HAP-1 (cell line): ENCODE results near the gene PODXL2.
"Not testable (repeated sequence)": the region's sequence is repeated elsewhere in the genome, so short reads cannot be mapped to it uniquely, and the experiment has no call there.

Experiments
- DNase-seq, 2 experiments: peaks; one replicate each; pipeline ENCODE4 v3.0.0-alpha.2; 2016 to 2020; ENCODE audit warnings: low spot score in 2 of 2
- H3K27me3 ChIP-seq: fragments of 250-450 bp; sonication (Bioruptor Pico); 2 replicates; pipeline ENCODE4 v1.5.1; 2020; ENCODE audit warnings: low read depth, mild to moderate bottlenecking, moderate library complexity
- H3K36me3 ChIP-seq: fragments of 250-450 bp; sonication (Bioruptor Pico); replicated peaks from 2 replicates; pipeline ENCODE4 v1.5.1; 2020; ENCODE audit warnings: mild to moderate bottlenecking
- H3K4me1 ChIP-seq: fragments of 250-450 bp; sonication (Bioruptor Pico); 2 replicates; pipeline ENCODE4 v1.5.1; 2020; ENCODE audit warnings: mild to moderate bottlenecking
- H3K4me3 ChIP-seq: fragments of 250-450 bp; sonication (Bioruptor Pico); 2 replicates; pipeline ENCODE4 v1.5.1; 2020; ENCODE audit warnings: mild to moderate bottlenecking, moderate library complexity
- H3K9me3 ChIP-seq: fragments of 250-450 bp; sonication (Bioruptor Pico); 2 replicates; pipeline ENCODE4 v1.5.1; 2020; ENCODE audit warnings: mild to moderate bottlenecking, moderate library complexity
- in situ Hi-C: fragments of 300-500 bp; cut with MboI; formaldehyde crosslinking; loops from 3 replicates; pipeline ENCODE4 v1.14.3; 2020; ENCODE audit warnings: low sequenced_read_pairs, inconsistent platforms, mixed read lengths

PODXL2 gene

GRCh38 chr3:127674101-127674721 is 45.2 kb downstream of the PODXL2 start:
- in situ Hi-C loops = no loop called here
- Histone ChIP-seq H3K4me3 (no peak overlapping the region), H3K9me3 (no peaks in the 10 kb centered on the region), H3K4me1 (no peaks in the 10 kb centered on the region), H3K36me3 (no peaks in the 10 kb centered on the region), H3K27me3 (no peaks in the 10 kb centered on the region)
- DNase-seq = no peak

- Histone ChIP-seq H3K27me3 (no peaks in the 10 kb centered on the region), H3K4me3 (no peak overlapping the region), H3K9me3 (no peaks in the 10 kb centered on the region), H3K36me3 (no peaks in the 10 kb centered on the region), H3K4me1 (no peaks in the 10 kb centered on the region)
- DNase-seq = no peak
- in situ Hi-C loops = loop anchor here (25.0 kb wide), 1 partner anchor 288 kb away; no protein-coding TSS in a partner anchor
Observed at GRCh38 chr3:127674790-127675189, 45.8 kb downstream of the PODXL2 start.

- Histone ChIP-seq H3K36me3 (no peaks in the 10 kb centered on the region), H3K4me3 (no peak overlapping the region), H3K27me3 (no peaks in the 10 kb centered on the region), H3K4me1 (no peaks in the 10 kb centered on the region), H3K9me3 (no peaks in the 10 kb centered on the region)
- no peak for DNase-seq
- in situ Hi-C loops = loop anchor here (25.0 kb wide), 1 partner anchor 286 kb away; no protein-coding TSS in a partner anchor
Observed at GRCh38 chr3:127675651-127676391, 46.8 kb downstream of the PODXL2 start.

- in situ Hi-C loops = loop anchor here (25.0 kb wide), 1 partner anchor 286 kb away; no protein-coding TSS in a partner anchor
- no peak overlapping the region for H3K4me3 ChIP-seq
Observed at GRCh38 chr3:127676456-127676855, 47.5 kb downstream of the PODXL2 start.

GRCh38 chr3:127676921-127677351 is 48.0 kb downstream of the PODXL2 start:
- DNase-seq = no peak
- H3K27me3 ChIP-seq = no peaks in the 10 kb centered on the region
- H3K4me3 ChIP-seq = no peak overlapping the region
- H3K4me1 ChIP-seq = no peaks in the 10 kb centered on the region
- in situ Hi-C loops = loop anchor here (25.0 kb wide), 1 partner anchor 285 kb away; no protein-coding TSS in a partner anchor
- no peaks in the 10 kb centered on the region for H3K36me3 ChIP-seq
- H3K9me3 ChIP-seq = no peaks in the 10 kb centered on the region

More at GRCh38 chr3:127676456-127676855, 47.5 kb downstream of the PODXL2 start:
- Histone ChIP-seq H3K27me3 (no peaks in the 10 kb centered on the region), H3K4me1 (no peaks in the 10 kb centered on the region), H3K36me3 (no peaks in the 10 kb centered on the region), H3K9me3 (no peaks in the 10 kb centered on the region)
- no peak for DNase-seq

GRCh38 chr3:127677541-127678314 is 48.7 kb downstream of the PODXL2 start:
- no peaks in the 10 kb centered on the region for H3K4me1 ChIP-seq
- no peak for DNase-seq
- H3K9me3 ChIP-seq = no peaks in the 10 kb centered on the region
- no peak overlapping the region for H3K4me3 ChIP-seq
- no peaks in the 10 kb centered on the region for H3K27me3 ChIP-seq
- in situ Hi-C loops = loop anchor here (25.0 kb wide), 1 partner anchor 285 kb away; no protein-coding TSS in a partner anchor
- H3K36me3 ChIP-seq = no peaks in the 10 kb centered on the region

GRCh38 chr3:127678315-127678599 is 49.3 kb downstream of the PODXL2 start:
- H3K4me1 ChIP-seq = no peaks in the 10 kb centered on the region
- H3K36me3 ChIP-seq = no peaks in the 10 kb centered on the region
- no peak overlapping the region for H3K4me3 ChIP-seq
- DNase-seq = no peak
- no peaks in the 10 kb centered on the region for H3K27me3 ChIP-seq
- no peaks in the 10 kb centered on the region for H3K9me3 ChIP-seq
- in situ Hi-C loops = loop anchor here (25.0 kb wide), 1 partner anchor 284 kb away; no protein-coding TSS in a partner anchor

- Histone ChIP-seq H3K36me3 (no peaks in the 10 kb centered on the region), H3K4me1 (no peaks in the 10 kb centered on the region), H3K27me3 (no peaks in the 10 kb centered on the region), H3K4me3 (no peak overlapping the region), H3K9me3 (no peaks in the 10 kb centered on the region)
- DNase-seq = no peak
- in situ Hi-C loops = loop anchor here (25.0 kb wide), 1 partner anchor 283 kb away; no protein-coding TSS in a partner anchor
Observed at GRCh38 chr3:127678611-127679533, 49.9 kb downstream of the PODXL2 start.

- in situ Hi-C loops = loop anchor here (25.0 kb wide), 1 partner anchor 283 kb away; no protein-coding TSS in a partner anchor
- DNase-seq = no peak
- Histone ChIP-seq H3K9me3 (no peaks in the 10 kb centered on the region), H3K36me3 (no peaks in the 10 kb centered on the region), H3K4me3 (no peak overlapping the region), H3K4me1 (no peaks in the 10 kb centered on the region), H3K27me3 (no peaks in the 10 kb centered on the region)
Observed at GRCh38 chr3:127679534-127680145, 50.7 kb downstream of the PODXL2 start.

GRCh38 chr3:127680146-127680661 is 51.2 kb downstream of the PODXL2 start:
- in situ Hi-C loops = loop anchor here (25.0 kb wide), 1 partner anchor 282 kb away; no protein-coding TSS in a partner anchor
- no peak overlapping the region for H3K4me3 ChIP-seq
- no peaks in the 10 kb centered on the region for H3K36me3 ChIP-seq
- no peaks in the 10 kb centered on the region for H3K9me3 ChIP-seq
- no peak for DNase-seq
- no peaks in the 10 kb centered on the region for H3K27me3 ChIP-seq
- no peaks in the 10 kb centered on the region for H3K4me1 ChIP-seq

GRCh38 chr3:127680798-127681221 is 51.8 kb downstream of the PODXL2 start:
- Histone ChIP-seq H3K36me3 (no peaks in the 10 kb centered on the region), H3K9me3 (no peaks in the 10 kb centered on the region), H3K4me1 (no peaks in the 10 kb centered on the region), H3K27me3 (no peaks in the 10 kb centered on the region), H3K4me3 (no peak overlapping the region)
- DNase-seq = no peak
- in situ Hi-C loops = loop anchor here (25.0 kb wide), 1 partner anchor 281 kb away; no protein-coding TSS in a partner anchor

GRCh38 chr3:127682175-127682554 is 53.2 kb downstream of the PODXL2 start:
- in situ Hi-C loops = loop anchor here (25.0 kb wide), 1 partner anchor 280 kb away; no protein-coding TSS in a partner anchor

More at GRCh38 chr3:127682175-127682554, 53.2 kb downstream of the PODXL2 start:
- not testable (repeated sequence) for H3K36me3 ChIP-seq, H3K27me3 ChIP-seq, H3K9me3 ChIP-seq, H3K4me3 ChIP-seq, H3K4me1 ChIP-seq, DNase-seq
